Measurements from ENCODE around the gene KIRREL3. TPM values are rescaled to one million over a fixed set of nuclear protein-coding genes. Genes with fewer than 3 reads are reported as not detected.

The KIRREL3 gene
- total RNA-seq, 1 donor from 2014 or later: not detected

DNA sequence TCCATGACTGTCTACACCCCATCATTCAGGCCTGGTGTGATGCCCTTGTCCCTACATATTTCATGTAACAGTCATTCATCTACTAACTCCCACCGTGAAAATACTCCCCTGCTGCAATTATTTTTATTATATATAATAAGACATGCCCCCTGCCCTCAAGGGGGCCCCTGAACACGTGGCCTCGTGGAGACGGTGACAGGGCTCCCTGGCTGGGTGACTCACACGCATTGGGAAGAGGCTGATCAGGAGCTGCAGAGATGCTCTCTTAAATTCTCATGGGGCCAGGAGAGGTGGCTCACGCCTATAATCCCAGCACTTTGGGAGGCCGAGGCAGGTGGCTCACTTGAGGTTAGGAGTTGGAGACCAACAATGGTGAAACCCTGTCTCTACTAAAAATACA is 556.5 kb downstream of the KIRREL3 start:
- TF ChIP-seq, protein P1, sequence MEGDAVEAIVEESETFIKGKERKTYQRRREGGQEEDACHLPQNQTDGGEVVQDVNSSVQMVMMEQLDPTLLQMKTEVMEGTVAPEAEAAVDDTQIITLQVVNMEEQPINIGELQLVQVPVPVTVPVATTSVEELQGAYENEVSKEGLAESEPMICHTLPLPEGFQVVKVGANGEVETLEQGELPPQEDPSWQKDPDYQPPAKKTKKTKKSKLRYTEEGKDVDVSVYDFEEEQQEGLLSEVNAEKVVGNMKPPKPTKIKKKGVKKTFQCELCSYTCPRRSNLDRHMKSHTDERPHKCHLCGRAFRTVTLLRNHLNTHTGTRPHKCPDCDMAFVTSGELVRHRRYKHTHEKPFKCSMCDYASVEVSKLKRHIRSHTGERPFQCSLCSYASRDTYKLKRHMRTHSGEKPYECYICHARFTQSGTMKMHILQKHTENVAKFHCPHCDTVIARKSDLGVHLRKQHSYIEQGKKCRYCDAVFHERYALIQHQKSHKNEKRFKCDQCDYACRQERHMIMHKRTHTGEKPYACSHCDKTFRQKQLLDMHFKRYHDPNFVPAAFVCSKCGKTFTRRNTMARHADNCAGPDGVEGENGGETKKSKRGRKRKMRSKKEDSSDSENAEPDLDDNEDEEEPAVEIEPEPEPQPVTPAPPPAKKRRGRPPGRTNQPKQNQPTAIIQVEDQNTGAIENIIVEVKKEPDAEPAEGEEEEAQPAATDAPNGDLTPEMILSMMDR (IDR thresholded peaks at IDR 0.05): no peak
- no peak for ATAC-seq
- Histone ChIP-seq H3K27me3 (no peaks in the 10 kb centered on the region), H3K27ac (no peak overlapping the region), H3K4me1 (peaks cover 7% of the 10 kb centered on the region), H3K36me3 (no peaks in the 10 kb centered on the region), H3K9me3 (no peaks in the 10 kb centered on the region), H3K4me3 (no peak overlapping the region)
- DNase-seq: no peak
- intact Hi-C loops (cut with DNase I): no loop called here

DNA sequence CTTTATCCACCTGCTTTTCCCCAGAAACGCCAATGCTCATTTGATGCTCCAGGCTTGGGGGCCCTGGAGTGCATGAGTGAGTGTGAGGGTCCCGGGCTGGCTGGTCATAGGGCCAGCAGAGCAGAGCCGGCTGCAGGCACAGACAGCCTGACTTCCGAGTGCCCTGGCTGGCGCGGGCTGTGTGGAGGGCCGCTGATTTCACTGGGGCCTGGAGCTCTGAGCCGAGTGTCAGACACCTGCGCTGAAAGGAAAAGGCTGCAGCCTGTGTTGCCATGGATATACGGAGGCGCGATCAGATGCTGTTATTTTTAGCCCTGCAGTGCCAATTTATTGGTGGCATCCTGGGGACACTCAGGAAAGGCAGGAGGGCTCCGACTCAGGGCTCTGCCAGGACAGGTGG is 557.5 kb downstream of the KIRREL3 start:
- H3K4me3 ChIP-seq: no peak overlapping the region
- no peak overlapping the region for H3K27ac ChIP-seq
- H3K27me3 ChIP-seq: no peaks in the 10 kb centered on the region
- intact Hi-C loops (cut with DNase I): no loop called here
- ATAC-seq: no peak
- H3K4me1 ChIP-seq: peaks cover 7% of the 10 kb centered on the region
- no peak for DNase-seq
- no peaks in the 10 kb centered on the region for H3K36me3 ChIP-seq
- TF ChIP-seq, protein P1 (IDR thresholded peaks at IDR 0.05): no peak
- no peaks in the 10 kb centered on the region for H3K9me3 ChIP-seq

DNA sequence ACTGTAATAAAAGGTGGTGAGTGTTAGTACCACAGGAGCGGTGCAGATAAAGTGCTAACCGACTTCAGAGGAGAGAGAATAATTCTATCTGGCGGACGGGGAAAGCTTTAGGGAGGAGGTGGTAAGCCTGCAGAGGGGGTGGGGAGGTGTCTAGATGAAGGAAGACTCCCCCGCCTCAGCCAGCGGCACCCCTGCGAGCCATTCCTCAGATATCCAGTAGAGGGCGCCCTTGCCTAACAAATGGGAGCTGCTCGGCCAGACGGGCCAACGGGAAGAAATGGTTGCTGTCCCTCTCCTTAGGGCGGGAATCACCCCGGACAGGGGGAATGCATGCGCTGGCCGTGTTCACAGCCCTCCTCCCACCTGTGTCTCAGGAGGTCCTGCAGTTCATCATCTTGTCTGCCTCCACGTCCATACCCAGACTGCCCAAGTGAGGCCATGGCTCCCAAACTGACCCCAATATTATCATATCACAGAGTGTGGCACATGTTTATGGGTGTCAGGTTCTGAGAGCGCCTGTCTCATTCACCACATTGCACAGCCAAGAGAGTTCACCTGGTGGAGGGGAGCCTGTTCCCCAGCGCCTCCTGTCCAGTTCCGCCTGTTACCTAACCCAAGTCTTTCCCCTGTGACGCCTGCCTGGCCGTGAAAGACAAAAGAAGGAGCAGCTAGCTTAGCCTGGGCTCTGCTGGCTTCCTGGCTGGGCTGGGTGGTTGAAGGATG is 559.6 kb downstream of the KIRREL3 start:
- peak; percentile 86 for DNase-seq
- no peaks in the 10 kb centered on the region for H3K27me3 ChIP-seq
- no peaks in the 10 kb centered on the region for H3K9me3 ChIP-seq
- intact Hi-C loops (cut with DNase I): loop anchor here (2.0 kb wide), 1 partner anchor 42 kb away; no protein-coding TSS in a partner anchor
- no peaks in the 10 kb centered on the region for H3K36me3 ChIP-seq
- peak; percentile 91 for ATAC-seq
- H3K4me3 ChIP-seq: no peak overlapping the region
- TF ChIP-seq, protein P1 (IDR thresholded peaks at IDR 0.05): peak; percentile 99
- no peak overlapping the region for H3K27ac ChIP-seq
- peaks cover 7% of the 10 kb centered on the region for H3K4me1 ChIP-seq

DNA sequence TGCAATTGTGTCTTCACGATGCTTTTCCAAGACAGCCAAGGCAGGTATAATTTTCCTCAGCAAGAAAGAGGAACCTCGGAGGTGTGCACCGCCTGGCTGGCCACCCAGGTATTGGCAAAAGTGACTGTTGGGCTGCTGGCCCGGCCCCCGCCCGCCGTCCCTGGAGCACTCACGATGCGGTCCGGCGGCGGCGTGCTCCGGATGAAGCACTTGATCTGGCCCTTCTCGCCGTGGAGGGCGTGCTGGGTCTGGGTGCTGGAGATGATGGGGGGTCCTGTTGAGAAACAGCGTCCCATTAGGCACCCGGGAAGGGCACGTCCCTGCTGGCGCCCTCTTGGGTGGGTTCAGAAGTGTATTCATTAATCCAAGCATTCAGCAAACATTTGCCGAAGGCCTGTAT is 560.3 kb downstream of the KIRREL3 start:
- intact Hi-C loops (cut with DNase I): loop anchor here (2.0 kb wide), 1 partner anchor 43 kb away; no protein-coding TSS in a partner anchor
- Histone ChIP-seq H3K4me3 (no peak overlapping the region), H3K4me1 (peaks cover 7% of the 10 kb centered on the region), H3K27me3 (no peaks in the 10 kb centered on the region), H3K27ac (no peak overlapping the region), H3K9me3 (no peaks in the 10 kb centered on the region), H3K36me3 (no peaks in the 10 kb centered on the region)
- DNase-seq (no peak), ATAC-seq (no peak)
- TF ChIP-seq, protein P1 (IDR thresholded peaks at IDR 0.05): no peak

DNA sequence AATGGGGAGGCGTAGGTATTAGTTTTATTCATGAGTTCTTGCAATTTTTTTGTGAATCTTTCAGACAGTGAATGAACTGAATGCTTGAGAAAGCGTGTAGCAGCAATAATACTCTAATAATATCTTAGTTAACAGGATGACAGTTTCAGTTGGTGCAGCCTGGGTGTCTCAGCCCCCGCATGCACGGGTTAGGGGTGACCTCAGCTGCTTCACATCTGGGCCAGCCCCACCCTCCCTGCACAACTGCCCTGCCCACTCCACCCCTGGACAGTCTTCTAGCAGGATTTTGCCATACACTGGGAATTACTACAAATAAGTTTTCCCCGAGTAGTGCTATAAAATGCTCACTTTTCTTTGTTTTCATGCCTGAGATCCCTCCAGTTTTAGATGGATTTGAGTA is 561.9 kb downstream of the KIRREL3 start:
- H3K27ac ChIP-seq: no peak overlapping the region
- H3K9me3 ChIP-seq: no peaks in the 10 kb centered on the region
- no peak overlapping the region for H3K4me3 ChIP-seq
- no peaks in the 10 kb centered on the region for H3K36me3 ChIP-seq
- intact Hi-C loops (cut with DNase I): loop anchor here (5.0 kb wide), 1 partner anchor 126 kb away; no protein-coding TSS in a partner anchor
- no peak for DNase-seq
- H3K27me3 ChIP-seq: no peaks in the 10 kb centered on the region
- TF ChIP-seq, protein P1 (IDR thresholded peaks at IDR 0.05): no peak
- H3K4me1 ChIP-seq: peaks cover 7% of the 10 kb centered on the region
- ATAC-seq: no peak
